Upper lobe of right lung (tissue), 1 donor: Measurements from ENCODE around the gene FOXD1. TPM values are rescaled to one million over a fixed set of nuclear protein-coding genes. Genes with fewer than 3 reads are reported as not detected.
A peak's percentile ranks its signal among the peaks of the same experiment; 100 is the strongest.
"Not testable (repeated sequence)": the region's sequence is repeated elsewhere in the genome, so short reads cannot be mapped to it uniquely, and the experiment has no call there.

Source experiments
- ATAC-seq: fragments of 200-7000 bp; cut with Tn5 transposase; one replicate; pipeline ENCODE4 v1.9.1; 2020; ENCODE audit warnings: mild to moderate bottlenecking, moderate library complexity
- DNase-seq: peaks from one replicate; pipeline ENCODE4 v3.0.0-alpha.2; 2020
- H3K27ac ChIP-seq: fragments of 200-600 bp; one replicate; pipeline ENCODE4 v1.8.0; 2022
- H3K27me3 ChIP-seq: fragments of 200-600 bp; one replicate; pipeline ENCODE4 v1.8.0; 2022; ENCODE audit warnings: mild to moderate bottlenecking
- H3K36me3 ChIP-seq: fragments of 200-600 bp; one replicate; pipeline ENCODE4 v1.8.0; 2022
- H3K4me1 ChIP-seq: fragments of 200-600 bp; one replicate; pipeline ENCODE4 v1.8.0; 2022
- H3K4me3 ChIP-seq: fragments of 200-600 bp; one replicate; pipeline ENCODE4 v1.8.0; 2022; ENCODE audit warnings: mild to moderate bottlenecking
- H3K9me3 ChIP-seq: fragments of 200-600 bp; one replicate; pipeline ENCODE4 v1.8.0; 2022
- CTCF ChIP-seq: fragments of 200-600 bp; IDR thresholded peaks from one replicate; pipeline ENCODE4 v1.8.0; 2022; ENCODE audit warnings: antibody characterized with exemption
- intact Hi-C: fragments of 100-400 bp; cut with DNase I; formaldehyde crosslinking; loops from one replicate; pipeline ENCODE4 v1.11.0; 2022
- total RNA-seq: library from RNA; stranded (reverse); fragmentation: NEBNext Ultra II Directional; extraction: Animal tissue kit (Norgen Biotek cat#: 25700); gene quantifications from one replicate; pipeline ENCODE4 v1.2.1, GENCODE V29; 2021
- donor health status: DM: no; HTN: yes; CAD: no; lungs with severe emphysema.

The FOXD1 gene
- total RNA-seq, 1 donor from 2014 or later, result 1.2 TPM

DNA sequence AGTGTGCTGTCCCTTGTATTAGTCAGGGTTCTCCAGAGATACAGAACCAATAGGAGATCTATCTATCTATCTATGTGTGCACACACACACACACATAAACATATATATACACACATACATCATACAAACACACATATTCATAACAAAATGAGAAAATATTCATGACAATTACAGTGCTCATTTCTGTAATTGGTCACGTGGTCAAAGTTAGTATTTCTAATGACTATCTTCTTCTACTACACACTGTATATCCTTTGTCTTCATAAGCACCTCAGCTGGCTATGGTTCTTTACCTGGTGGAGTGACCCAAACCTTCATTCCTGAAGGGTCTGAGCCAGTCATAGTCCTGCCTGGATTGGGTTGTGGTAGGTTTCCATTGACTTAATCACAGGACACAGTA is 31.9 kb upstream of the FOXD1 start:
- no peak overlapping the region for H3K4me3 ChIP-seq
- H3K9me3 ChIP-seq, result no peaks in the 10 kb centered on the region
- no peak overlapping the region for H3K27ac ChIP-seq
- no peak for ATAC-seq
- no peak for TF ChIP-seq CTCF
- no peaks in the 10 kb centered on the region for H3K36me3 ChIP-seq
- peaks cover 8% of the 10 kb centered on the region for H3K27me3 ChIP-seq
- H3K4me1 ChIP-seq, result no peaks in the 10 kb centered on the region
- no peak for DNase-seq
- intact Hi-C loops, result no loop called here

DNA sequence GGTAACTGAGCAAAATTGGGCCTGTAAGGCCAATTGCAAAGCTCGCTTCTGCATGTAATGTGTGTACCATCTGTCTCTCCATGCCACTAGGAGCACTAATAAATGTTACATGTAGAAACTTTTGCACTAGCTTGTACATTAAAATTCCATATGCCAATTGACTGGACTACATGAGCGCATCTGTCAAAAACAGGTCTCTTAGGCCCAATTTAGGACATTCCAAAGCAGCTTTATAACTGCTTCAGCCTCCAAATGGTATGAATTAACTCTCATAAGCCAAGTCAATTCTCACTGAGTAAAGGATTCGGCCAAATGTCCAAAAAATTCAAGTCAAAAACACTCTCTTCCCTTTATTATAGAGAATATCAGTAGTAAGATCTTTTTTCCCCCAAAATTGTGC is 23.5 kb upstream of the FOXD1 start:
- Histone ChIP-seq H3K4me1 (no peaks in the 10 kb centered on the region), H3K9me3 (no peaks in the 10 kb centered on the region), H3K27ac (no peak overlapping the region), H3K36me3 (no peaks in the 10 kb centered on the region), H3K4me3 (no peak overlapping the region), H3K27me3 (no peaks in the 10 kb centered on the region)
- ATAC-seq (no peak), DNase-seq (no peak)
- intact Hi-C loops, result no loop called here
- no peak for TF ChIP-seq CTCF

DNA sequence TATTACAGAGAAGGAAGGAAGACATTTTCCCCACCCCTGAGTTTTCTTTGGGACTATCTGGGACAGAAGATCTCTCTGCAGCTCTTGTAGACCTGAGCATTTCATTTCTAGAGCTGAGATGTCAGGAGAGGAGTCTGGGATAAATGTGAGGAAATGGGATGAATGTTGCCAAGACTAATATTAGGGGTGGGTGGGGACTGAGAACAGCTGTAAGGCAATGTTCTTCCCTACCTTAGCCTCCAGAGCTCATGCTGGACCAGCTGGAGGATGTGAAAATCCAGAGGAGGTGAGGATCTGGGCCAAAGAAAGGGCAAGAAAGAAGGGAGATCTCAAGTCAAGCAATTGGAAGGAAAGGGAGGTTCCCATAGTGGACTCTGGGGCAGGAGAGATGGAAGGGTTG is 23.1 kb upstream of the FOXD1 start:
- Histone ChIP-seq H3K27me3 (no peaks in the 10 kb centered on the region), H3K9me3 (no peaks in the 10 kb centered on the region), H3K27ac (no peak overlapping the region), H3K4me1 (no peaks in the 10 kb centered on the region), H3K36me3 (no peaks in the 10 kb centered on the region), H3K4me3 (no peak overlapping the region)
- ATAC-seq (no peak), DNase-seq (no peak)
- intact Hi-C loops, result no loop called here
- no peak for TF ChIP-seq CTCF

DNA sequence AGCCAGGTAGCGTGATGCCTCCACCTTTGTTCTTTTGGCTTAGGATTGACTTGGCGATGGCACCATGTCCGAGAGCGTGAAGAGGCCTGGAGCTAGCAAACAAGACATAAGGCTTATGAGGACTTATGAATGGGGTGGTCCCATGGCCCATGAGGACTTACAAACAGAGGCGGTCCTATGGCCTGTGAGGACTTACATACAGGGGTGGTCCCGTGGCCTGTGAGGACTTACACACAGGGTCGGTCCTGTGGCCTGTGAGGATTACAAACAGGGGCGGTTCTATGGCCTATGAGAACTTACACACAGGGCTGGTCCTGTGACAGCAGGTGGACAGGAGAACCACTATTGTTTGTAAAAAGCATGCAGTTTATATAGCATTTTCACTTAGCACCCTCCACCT is 21.3 kb upstream of the FOXD1 start:
- Histone ChIP-seq H3K9me3 (no peaks in the 10 kb centered on the region), H3K4me1 (no peaks in the 10 kb centered on the region), H3K36me3 (no peaks in the 10 kb centered on the region), H3K27me3 (no peaks in the 10 kb centered on the region), H3K27ac (no peak overlapping the region), H3K4me3 (no peak overlapping the region)
- no peak for TF ChIP-seq CTCF
- ATAC-seq (no peak), DNase-seq (no peak)
- intact Hi-C loops, result no loop called here

- intact Hi-C loops, H3K4me1 ChIP-seq, H3K9me3 ChIP-seq, H3K27ac ChIP-seq, H3K27me3 ChIP-seq, H3K36me3 ChIP-seq, DNase-seq, ATAC-seq, H3K4me3 ChIP-seq: not testable (repeated sequence)
These were observed 20.1 kb upstream of the FOXD1 start for GRCh38 chr5:73468638-73469037.

DNA sequence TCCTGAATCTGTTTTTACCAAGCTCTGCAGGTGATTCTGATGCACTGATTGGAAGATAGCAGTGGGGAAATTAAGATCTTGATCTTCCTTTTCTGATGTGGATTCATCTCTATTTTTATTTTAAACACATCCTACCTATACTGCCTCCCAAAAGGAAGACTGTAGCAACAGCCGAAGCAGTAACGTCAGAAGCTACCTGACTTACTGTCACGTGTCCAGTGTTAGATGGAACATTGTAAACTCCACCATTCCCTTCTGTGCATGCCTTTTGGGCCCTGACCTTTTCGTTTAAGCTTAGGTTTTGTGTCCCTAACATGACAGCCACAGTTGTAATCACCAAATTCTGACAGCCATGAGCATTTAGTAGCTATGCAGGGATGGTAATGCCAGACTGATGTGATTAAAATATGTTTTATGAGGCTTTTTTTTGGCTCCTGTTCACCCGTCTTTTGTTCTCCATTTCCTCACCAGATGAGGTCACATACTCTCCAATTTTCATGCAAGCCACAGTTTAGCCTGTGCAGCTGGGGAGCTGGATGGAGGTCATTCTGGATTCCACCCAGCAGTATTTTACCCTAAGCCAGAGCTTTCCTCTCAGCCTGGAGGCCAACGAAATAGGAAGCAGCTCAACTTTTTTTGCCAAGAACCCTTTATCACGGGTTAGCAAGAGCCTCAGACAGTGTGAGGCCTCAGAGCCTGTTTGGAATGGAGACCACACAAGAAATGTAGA is 15.6 kb upstream of the FOXD1 start:
- ATAC-seq (peak; percentile 24), DNase-seq (no peak)
- intact Hi-C loops, result no loop called here
- H3K4me3 ChIP-seq, result no peak overlapping the region
- TF ChIP-seq CTCF, result no peak
- peaks cover 10% of the 10 kb centered on the region for H3K27me3 ChIP-seq
- no peaks in the 10 kb centered on the region for H3K36me3 ChIP-seq
- H3K27ac ChIP-seq, result no peak overlapping the region
- no peaks in the 10 kb centered on the region for H3K4me1 ChIP-seq
- no peaks in the 10 kb centered on the region for H3K9me3 ChIP-seq
